Ovary (tissue), 3 donors: ENCODE measurements around the gene AKNAD1.

Experiments
- CTCF ChIP-seq, 3 donors: fragments of 450-650 bp in 2 of 3; fragments of 200-600 bp in 1 of 3; IDR thresholded peaks; one replicate each; pipeline versions ENCODE4 v1.5.1 to v1.8.0; 2016 to 2022; ENCODE audit warnings: antibody characterized with exemption in 3 of 3, mild to moderate bottlenecking in 1 of 3
- EP300 ChIP-seq: sonication (generic); formaldehyde crosslinking; IDR thresholded peaks from one replicate; pipeline ENCODE4 v1.6.1; 2017; ENCODE audit warnings: antibody characterized with exemption
- POLR2A ChIP-seq: fragments of 450-650 bp; IDR thresholded peaks from one replicate; pipeline ENCODE4 v1.6.1; 2017; ENCODE audit warnings: antibody characterized with exemption, mild to moderate bottlenecking, moderate library complexity
- donor health status: DM: no; HTN: no; CAD: no.

GRCh38 chr1:108779455-108779854, 77.4 kb downstream of the AKNAD1 start:
- TF ChIP-seq CTCF (IDR thresholded peaks at IDR 0.05) (no peak), POLR2A (no peak), EP300 (no peak)
